Spleen (tissue), 7 donors: ENCODE results near the gene SLC39A7.

Source experiments
- CTCF ChIP-seq, 11 experiments: fragments of 200-600 bp in 7 of 11; fragments of 450-650 bp in 4 of 11; sonication (generic) in 4 of 11; IDR thresholded peaks in 8 of 11; conservative IDR thresholded peaks in 3 of 11; 1 replicate in 7 of 11; 2 replicates in 4 of 11; pipeline versions ENCODE4 v1.4.0 to v1.8.0; 2016 to 2021; ENCODE audit warnings: antibody characterized with exemption in 11 of 11, inconsistent platforms in 4 of 11, mild to moderate bottlenecking in 1 of 11
- POLR2AphosphoS5 ChIP-seq, 3 donors: sonication (generic); formaldehyde crosslinking; IDR thresholded peaks; one replicate each; pipeline ENCODE4 v1.5.1; 2017; ENCODE audit warnings: antibody characterized with exemption in 3 of 3
- donor health status: DM: no; HTN: no; CAD: no; lungs with moderate emphysema.
- donor health status: DM: no; HTN: no; CAD: no.
- donor health status: DM: no; HTN: no; CAD: no.

GRCh38 chr6:33175436-33176069, 25.1 kb upstream of the SLC39A7 start:
- no peak for TF ChIP-seq CTCF (IDR thresholded peaks at IDR 0.05 in 8 of 11, conservative IDR thresholded peaks at IDR 0.05 in 3 of 11)
- no peak for TF ChIP-seq POLR2AphosphoS5 (IDR thresholded peaks at IDR 0.05)
